Measurements from ENCODE around the gene AP2A2. TPM values are rescaled to one million over a fixed set of nuclear protein-coding genes. Genes with fewer than 3 reads are reported as not detected.

The AP2A2 gene
- total RNA-seq, 1 experiment from 2014 or later: 123 TPM

DNA sequence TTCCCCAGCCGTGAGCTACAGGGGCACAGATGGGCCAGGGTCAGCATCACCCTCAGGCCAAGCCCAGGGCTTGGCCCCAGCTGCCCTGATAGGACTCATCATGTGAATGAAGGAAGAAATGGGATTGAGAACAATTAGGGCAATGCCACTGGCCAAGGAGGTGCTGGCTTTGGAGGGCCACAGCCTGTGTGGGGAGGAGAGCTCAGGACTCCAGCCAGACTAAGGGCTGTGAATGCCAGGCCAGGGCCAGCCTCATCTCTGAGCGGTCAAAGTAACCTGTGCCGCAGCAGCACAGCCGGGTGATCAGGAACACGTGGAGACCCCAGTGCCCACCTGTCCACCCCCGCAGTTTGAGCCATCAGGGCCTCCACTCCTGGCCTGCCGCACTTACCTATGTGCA lies 25.1 kb upstream of the AP2A2 start:
- H3K36me3 ChIP-seq (ENCODE audit: control insufficient read depth, insufficient read depth, low read length): peaks cover 10% of the 10 kb centered on the region; the same call in 1 of the 2 replicates

GRCh38 chr11:901452-902061 lies 24.1 kb upstream of the AP2A2 start:
- no peaks in the 10 kb centered on the region for H3K27me3 ChIP-seq (ENCODE audit: control insufficient read depth, insufficient read depth, low read length)
- peaks cover 10% of the 10 kb centered on the region; the same call in 1 of the 2 replicates for H3K36me3 ChIP-seq (ENCODE audit: control insufficient read depth, insufficient read depth, low read length)
- ATAC-seq: no peak
- ChIA-PET POLR2A (no interaction called here), CTCF (no interaction called here)
- no TSS peak for BruUV-seq (replicated peaks)
- H3K9me3 ChIP-seq (ENCODE audit: control insufficient read depth, insufficient read depth, low read depth, low read length): no peaks in the 10 kb centered on the region
- intact Hi-C loops (cut with micrococcal nuclease; ENCODE audit: unreplicated experiment): no loop called here
- no peak overlapping the region for H3K4me3 ChIP-seq (ENCODE audit: low read depth in 2 of 2, low read length in 2 of 2)
- H3K4me1 ChIP-seq (ENCODE audit: control insufficient read depth, insufficient read depth, low read length): no peaks in the 10 kb centered on the region
- no peak overlapping the region for H3K27ac ChIP-seq (ENCODE audit: low read length)
- in situ Hi-C loops (cut with HindIII; ENCODE audit: low pct_unique_long_range_greater_than_20kb, low sequenced_read_pairs): no loop called here
- no peak for DNase-seq (ENCODE audit: low read depth, low spot score)
- TF ChIP-seq CTCF (IDR thresholded peaks at IDR 0.05): no peak
- no peak for TF ChIP-seq POLR2AphosphoS5 (IDR thresholded peaks at IDR 0.05; ENCODE audit: low read depth, low read length)
- TF ChIP-seq TCF7L2 (IDR thresholded peaks at IDR 0.05; ENCODE audit: low read depth, low read length): no peak
- TF ChIP-seq SIN3A (IDR thresholded peaks at IDR 0.05; ENCODE audit: borderline replicate concordance, insufficient read depth, low read depth, low read length): no peak
- no peak for TF ChIP-seq REST (IDR thresholded peaks at IDR 0.05; ENCODE audit: insufficient read depth in 1 of 2, low read depth in 2 of 2, low read length in 1 of 2)

More for the DNA sequence above, 25.1 kb upstream of the AP2A2 start:
- in situ Hi-C loops (cut with HindIII; ENCODE audit: low pct_unique_long_range_greater_than_20kb, low sequenced_read_pairs) (no loop called here), intact Hi-C loops (cut with micrococcal nuclease; ENCODE audit: unreplicated experiment) (no loop called here)
- H3K27ac ChIP-seq (ENCODE audit: low read length): no peak overlapping the region
- no peak for DNase-seq (ENCODE audit: low read depth, low spot score)
- H3K9me3 ChIP-seq (ENCODE audit: control insufficient read depth, insufficient read depth, low read depth, low read length): no peaks in the 10 kb centered on the region
- TF ChIP-seq REST (IDR thresholded peaks at IDR 0.05; ENCODE audit: insufficient read depth in 1 of 2, low read depth in 2 of 2, low read length in 1 of 2) (no peak), SIN3A (IDR thresholded peaks at IDR 0.05; ENCODE audit: borderline replicate concordance, insufficient read depth, low read depth, low read length) (no peak), TCF7L2 (IDR thresholded peaks at IDR 0.05; ENCODE audit: low read depth, low read length) (no peak), CTCF (IDR thresholded peaks at IDR 0.05) (no peak), POLR2AphosphoS5 (IDR thresholded peaks at IDR 0.05; ENCODE audit: low read depth, low read length) (no peak)
- no peak overlapping the region for H3K4me3 ChIP-seq (ENCODE audit: low read depth in 2 of 2, low read length in 2 of 2)
- no TSS peak for BruUV-seq (replicated peaks)
- POLR2A ChIA-PET: no interaction called here
- no peak for ATAC-seq
- H3K4me1 ChIP-seq (ENCODE audit: control insufficient read depth, insufficient read depth, low read length): no peaks in the 10 kb centered on the region
- H3K27me3 ChIP-seq (ENCODE audit: control insufficient read depth, insufficient read depth, low read length): no peaks in the 10 kb centered on the region
- CTCF ChIA-PET: no interaction called here
